CD4-positive, alpha-beta T cell treated with Interferon gamma for 1 hour (primary cell): ENCODE measurements around the gene TP53I3.
A peak's percentile ranks its signal among the peaks of the same experiment; 100 is the strongest.
"Not testable (repeated sequence)": the region's sequence is repeated elsewhere in the genome, so short reads cannot be mapped to it uniquely, and the experiment has no call there.

ENCODE experiments used
- DNase-seq: peaks from one replicate; pipeline ENCODE4 v3.0.0-alpha.2; 2020

Gene TP53I3

DNA sequence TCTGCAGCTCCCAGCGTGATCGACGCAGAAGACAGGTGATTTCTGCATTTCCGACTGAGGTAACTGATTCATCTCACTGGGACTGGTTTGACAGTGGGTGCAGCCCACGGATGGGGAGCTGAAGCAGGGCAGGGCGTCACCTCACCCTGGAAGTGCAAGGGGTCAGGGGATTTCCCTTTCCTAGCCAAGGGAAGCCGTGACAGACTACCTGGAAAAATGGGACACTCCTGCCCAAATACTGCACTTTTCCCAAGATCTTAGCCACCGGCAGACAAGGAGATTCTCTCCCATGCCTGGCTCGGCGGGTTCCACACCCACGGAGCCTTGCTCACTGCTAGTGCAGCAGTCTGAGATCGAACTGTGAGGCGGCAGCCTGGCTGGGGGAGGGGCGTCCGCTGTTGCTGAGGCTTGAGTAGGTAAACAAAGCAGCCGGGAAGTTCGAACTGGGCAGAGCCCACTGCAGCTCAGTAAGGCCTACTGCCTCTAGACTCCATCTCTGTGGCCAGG, 10.6 kb upstream of the TP53I3 start:
- DNase-seq, result not testable (repeated sequence)

DNA sequence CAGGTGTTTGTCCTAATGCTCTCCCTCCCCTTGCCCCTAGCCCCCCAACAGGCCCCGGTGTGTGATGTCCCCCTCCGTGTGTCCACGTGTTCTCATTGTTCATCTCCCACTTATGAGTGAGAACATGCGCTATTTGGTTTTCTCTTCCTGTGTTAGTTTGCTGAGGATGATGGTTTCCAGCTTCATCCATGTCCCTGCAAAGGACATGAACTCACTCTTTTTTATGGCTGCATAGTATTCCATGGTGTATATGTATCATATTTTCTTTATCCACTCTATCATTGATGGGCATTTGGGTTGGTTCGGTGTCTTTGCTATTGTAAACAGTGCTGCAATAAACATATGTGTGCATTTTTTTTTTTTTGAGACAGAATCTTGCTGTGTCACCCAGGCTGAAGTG, 8.6 kb upstream of the TP53I3 start:
- not testable (repeated sequence) for DNase-seq

DNA sequence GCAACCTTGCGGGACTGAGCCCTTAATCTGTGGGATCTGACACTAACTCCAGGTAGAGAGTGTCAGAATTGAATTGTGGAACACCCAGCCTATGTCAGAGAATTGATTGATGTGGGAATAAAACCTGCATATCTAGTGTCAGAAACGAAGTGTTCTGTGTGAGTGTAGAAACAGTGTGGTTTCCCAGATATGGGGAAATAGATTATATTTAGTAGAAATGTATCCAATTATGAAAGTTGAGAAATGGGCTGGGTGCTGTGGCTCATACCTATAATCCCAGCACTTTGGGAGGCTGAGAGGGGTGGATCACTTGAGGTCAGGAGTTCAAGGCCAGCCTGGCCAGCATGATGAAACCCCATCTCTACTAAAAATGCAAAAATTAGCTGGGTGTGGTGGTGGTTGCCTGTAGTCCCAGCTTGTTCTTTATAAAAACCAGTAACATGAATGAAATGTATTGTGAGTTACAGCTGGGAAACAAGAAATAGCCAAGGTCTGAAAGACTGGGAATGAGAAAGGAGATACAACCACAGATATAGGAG, 4.3 kb upstream of the TP53I3 start:
- no peak for DNase-seq

DNA sequence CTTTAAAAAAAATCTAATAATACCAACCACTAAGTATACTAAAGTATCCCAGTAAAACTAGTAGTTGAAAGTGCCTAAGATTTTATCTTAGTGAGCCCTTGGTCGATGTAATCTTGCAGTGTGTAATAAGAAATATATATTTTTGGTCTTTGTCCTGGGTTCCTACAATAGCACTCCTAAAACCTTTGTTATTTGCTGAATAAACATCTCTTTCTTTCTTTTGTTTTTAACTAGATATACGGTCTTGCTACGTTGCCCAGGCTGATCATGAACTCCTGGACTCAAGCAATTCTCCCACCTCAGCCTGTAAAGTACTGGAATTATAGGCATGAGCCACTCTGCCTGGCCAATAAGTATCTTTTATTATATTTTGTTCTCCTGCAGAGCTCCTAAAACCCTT, 2.4 kb upstream of the TP53I3 start:
- DNase-seq, result no peak

DNA sequence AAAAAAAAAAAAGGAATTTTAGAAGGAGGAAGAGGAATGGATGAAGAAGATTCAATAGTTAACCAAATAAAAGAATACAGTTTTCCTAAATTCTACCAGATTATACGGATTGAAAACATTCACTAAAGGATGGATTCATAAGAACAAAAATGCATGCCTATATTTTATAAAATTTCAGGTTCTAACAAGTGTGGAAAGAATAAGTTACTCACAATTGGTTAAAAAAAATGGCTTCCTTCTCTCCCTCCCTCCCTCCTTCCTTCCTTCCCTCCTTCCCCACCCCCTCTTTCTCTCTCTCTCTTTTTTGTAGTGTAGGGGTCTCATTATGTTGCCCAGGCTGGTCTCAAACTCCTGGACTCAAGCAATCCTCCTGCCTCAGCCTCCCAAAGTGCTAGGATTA, 1.6 kb upstream of the TP53I3 start:
- no peak for DNase-seq

DNA sequence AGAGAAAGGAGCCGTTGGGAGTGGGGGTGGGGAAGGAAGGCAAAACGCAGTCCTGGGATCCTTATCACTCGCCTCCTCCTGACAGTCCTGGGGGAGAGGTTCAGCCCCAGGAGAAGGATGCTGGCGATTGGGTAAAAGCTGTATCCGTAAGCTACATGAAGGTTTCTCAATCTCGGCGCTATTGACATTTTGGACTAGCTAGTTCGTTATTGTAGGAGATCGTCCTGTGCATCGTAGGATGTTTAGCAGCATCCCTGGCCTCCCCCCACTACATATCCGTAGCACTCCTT, 511 bp upstream of the TP53I3 start:
- DNase-seq, result no peak

DNA sequence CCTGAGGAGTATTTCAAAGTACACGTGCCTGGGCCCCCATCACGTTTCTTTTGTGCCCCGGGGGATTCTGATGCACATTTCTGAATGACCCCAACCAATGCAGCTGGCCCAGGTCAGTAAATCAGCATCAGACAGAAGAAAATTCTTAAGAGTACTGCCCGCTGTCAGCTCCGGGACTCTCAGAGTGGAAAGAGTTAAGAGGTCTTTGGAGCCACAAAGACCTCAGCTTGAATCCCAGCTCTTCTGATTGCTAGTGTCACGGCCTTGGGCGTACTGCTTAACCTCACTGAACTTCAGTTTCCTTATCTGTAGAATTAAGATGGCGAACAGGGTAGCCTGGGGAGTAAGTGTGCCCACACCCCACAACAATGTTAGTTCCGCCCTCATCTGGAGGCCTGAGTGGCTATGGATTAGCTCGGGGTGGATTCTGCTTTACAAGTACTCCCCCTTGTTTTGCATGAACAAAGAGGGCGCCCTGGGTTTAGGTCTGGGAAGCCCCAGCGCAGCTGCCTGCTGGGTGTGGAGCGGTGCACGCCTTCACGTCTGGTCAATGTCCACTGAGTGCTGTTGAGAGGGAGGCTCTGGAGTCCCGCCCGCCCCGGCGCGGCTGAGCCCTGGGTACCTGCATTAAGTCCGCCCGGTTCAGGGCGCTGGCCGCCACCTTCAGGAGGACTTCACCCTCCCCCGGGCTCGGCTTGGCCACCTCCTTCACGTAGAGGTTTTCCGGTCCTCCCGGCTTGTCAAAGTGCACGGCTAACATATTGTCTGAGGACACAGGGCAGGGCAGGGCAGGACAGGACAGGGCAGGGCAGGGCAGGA, 858 bp downstream of the TP53I3 start:
- peak; percentile 64 for DNase-seq

DNA sequence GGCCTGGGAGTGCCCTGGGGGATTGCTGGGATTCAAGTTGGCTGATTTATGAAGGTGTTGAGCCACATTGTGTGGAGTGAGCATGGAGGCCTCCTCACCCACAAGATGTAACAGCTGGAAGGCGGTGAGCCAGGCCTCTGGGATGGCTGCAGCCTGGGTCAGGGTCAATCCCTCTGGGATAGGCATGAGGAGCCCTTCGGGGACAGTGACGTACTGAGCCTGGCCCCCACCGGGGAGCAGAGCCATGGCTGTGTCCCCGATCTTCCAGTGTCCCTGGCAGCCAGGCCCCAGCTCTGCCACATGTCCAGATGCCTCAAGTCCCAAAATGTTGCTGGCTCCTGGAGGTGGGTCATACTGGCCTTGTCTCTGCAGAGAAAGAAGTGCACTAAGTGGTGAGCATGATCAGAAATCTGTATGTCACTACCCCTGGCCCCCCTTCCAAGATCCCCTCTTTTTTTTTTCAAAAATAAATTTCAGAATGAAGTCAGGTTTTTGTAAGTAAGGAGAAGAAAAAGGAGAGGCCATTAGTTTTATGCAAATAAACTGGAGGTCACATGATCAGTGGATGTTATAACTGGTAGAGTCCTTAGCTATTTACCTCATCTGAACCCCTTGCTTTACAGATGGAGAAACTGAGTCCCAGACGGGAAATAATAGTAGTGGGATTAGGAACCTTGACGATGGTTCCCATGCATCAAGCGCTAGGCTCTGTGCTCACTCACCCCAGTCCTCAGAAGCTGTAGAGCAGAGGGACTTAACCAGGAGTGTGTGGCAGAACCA, 1.7 kb downstream of the TP53I3 start:
- DNase-seq, result no peak

DNA sequence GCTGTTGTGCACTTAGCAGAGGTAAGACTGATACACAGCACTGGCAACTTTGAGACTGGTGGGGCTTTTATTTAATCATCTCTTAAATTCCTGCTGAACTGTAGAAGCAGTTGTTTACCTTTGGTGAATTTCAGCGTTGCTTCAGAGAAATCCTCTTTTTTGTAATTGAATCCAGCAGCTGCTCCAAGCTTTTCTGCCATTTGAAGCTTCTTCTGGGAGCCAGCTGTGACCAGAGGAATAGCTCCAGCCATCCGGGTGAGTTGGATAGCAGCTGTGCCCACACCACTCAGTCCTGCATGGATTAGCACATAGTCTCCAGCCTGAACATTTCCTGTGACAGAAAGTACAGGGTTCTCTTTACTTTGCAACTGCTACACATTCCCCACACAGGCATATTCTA, 3.9 kb downstream of the TP53I3 start:
- no peak for DNase-seq

DNA sequence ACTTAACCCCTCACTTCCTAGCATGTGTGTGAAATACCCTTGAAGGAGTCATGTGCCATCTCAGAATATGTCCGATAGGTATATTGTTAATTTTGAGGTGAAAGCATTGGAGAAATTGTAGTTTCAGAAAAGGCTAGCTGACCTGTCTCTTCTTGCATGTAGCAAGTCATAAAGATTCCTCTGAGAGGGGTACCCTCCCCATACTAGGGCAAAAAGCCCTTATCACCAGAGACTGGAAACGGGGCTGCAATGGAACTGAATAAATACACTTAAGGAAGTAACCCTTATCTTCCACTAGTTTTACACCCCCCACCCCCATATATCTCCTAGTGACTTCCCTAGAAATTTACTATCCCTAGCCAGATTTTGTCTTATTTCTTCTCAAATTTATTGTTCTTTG, 6.8 kb downstream of the TP53I3 start:
- no peak for DNase-seq

DNA sequence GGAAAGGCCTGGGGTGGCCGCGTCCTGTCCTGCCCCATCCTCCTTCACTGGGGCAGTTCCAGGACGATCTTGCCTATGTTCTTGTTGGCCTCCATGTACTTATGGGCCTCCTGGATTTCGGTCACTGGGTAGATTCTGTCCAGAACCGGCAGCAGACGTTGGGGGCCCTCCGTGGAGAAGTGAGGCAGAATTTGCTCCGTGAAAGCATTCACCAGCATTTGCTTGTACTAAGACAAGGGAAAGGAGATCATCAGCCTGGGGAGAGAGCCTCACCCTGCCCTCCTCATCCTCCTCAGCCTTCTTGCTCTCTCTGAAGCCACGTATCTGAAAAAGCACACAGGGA, 7.1 kb downstream of the TP53I3 start:
- DNase-seq, result no peak

DNA sequence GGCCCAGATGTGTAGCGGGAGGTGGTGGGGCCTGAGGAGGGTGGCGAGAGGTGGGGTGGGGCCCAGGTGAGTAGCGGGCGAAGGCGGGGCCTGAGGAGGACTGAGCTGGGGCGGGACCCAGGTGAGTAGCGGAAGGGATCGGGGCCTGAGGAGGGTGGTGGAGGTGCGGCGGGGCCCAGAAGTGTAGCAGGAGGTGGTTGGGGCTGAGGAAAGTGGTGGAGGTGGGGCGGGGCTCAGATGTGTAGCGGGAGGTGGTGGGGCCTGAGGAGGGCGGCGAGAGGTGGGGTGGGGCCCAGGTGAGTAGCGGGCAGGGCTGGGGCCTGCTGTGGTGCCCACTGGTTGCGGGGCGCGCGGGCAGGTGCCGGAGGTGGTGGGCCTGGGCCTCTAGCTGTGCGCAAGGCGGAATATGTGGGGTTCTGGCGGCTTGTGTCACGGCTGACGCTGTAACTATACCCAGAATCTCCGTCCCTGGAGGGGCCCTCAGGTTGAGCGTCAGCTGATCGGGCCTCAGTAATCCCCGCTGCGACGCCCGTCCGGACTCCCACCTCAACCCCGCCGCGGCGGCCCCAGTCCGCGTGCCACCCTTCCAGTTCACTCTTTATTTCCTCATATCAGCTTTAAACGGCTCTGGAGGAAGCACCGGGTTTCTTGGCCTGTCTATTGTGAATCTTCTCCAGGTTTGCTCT, 7.6 kb downstream of the TP53I3 start:
- no peak for DNase-seq

DNA sequence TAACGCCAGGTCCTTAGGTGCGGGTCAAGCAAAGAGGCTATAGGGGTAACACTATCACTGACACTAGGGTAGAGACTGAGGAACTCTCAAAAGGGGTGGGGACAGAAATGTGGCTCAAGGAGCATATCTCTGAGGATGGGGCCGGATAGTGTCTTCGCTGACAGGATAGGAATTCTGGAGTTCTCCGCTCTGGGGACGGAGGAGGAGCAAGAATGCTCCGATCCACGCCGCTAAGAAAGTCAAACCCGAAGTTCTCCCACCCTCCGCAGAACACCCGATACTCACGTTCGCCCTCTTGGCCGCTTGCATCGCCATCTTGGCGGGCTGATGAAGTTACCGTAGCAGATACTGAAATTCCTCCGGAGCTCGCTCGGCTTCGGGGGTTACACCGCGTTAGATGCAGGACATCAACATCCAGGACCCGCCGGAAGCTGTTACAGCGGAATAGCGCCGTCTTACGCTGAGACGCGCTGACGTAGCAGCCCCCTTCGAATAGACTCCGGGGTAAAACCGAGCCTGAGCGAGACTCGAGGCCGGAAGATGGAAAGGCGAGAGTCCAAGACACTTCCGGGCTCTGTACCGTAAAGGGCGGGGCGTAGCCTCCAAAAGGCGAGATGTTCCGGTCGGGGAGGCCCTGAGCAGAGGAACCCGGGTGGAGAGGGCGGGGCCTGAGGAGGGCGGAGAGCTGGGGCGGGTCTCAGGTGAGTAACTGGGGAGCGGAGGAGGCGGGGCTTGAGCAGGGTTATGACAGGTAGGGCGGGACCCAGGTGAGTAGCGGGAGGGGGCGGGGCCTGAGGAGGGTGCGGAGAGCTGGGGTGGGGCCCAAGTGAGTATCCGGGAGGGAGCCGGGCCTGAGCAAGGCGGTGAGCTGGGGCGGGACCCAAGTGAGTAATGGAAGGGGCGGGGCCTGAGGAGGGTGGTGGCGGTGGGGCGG, 8.5 kb downstream of the TP53I3 start, which contains the start of gene SF3B6:
SF3B6 (minus strand) TSS at position 412 of the 934 bp plus-strand sequence; CDS start at position 315, 97 bp downstream.
- peak; percentile 100 for DNase-seq

DNA sequence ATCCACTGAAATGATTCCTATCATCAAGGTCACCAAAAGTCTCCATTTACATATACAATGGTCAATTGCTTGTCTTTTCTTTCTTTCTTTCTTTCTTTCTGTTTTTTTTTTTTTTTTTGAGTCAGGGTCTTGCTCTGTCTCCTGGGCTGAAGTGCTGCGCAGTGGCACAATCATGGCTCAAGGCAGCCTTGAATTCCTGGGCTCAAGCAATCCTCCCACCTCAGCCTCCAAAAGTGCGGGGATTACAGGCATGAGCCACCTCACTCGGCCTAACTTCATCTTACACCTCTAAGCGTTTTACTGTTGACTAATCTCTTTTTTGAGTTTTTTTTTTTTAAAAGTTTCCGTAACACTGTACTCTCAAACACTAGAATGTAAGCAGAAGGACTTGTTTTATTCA, 9.4 kb downstream of the TP53I3 start:
- DNase-seq, result no peak

DNA sequence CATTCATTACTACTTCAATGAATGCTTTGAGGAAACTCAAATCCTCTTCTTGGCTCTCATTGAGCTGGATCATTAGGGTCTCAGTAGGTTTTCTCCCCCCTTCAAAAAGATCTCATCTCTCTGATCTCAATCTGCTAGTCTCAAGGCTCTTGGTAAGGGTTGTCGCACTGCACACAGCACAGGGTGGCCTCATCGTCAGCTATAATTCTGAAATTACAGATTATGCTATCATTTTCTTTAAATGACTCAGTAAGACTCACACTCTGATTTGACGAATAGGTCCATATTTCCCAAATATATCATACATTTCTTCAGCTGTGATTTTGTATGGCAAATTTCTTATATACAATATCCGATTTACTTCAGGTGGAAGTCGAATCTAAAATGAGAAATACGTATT, 10.8 kb downstream of the TP53I3 start:
- no peak for DNase-seq

DNA sequence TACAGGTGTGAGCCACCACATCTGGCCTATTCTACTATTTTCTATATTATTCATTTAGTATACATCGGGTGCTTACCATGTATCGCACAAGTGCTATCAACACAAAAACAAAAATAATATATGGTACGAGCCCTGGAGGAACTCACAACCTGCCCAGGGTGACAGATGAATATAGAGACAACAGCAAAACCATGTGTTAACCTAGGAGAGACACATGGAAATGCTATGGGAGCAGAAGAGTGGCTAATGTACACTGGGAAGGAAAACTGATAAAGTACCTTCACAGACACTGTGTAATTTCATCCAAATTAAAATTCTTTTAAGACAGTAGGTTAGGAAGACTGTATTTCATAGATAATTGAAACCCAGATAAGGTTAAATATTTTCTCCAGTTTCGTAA, 12.4 kb downstream of the TP53I3 start:
- DNase-seq, result no peak

DNA sequence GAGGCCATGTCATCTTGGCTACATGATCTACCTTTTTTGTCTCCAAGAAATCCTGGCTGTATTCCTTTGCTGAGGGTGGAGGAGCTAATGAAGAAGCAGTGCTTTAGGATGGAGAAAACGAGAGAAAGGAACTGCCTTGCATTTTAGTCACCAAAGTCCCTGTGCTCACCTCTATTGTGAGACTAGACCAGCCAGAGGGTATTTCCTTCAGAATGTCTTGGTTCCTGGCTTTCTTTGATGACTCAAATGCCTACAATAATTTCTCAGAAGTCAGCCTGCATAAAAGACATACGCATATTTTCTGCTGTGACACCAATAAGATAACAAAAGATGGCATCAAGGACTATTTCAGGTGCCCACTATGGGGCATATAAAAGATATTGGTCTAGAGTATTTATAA, 19.3 kb downstream of the TP53I3 start:
- no peak for DNase-seq

DNA sequence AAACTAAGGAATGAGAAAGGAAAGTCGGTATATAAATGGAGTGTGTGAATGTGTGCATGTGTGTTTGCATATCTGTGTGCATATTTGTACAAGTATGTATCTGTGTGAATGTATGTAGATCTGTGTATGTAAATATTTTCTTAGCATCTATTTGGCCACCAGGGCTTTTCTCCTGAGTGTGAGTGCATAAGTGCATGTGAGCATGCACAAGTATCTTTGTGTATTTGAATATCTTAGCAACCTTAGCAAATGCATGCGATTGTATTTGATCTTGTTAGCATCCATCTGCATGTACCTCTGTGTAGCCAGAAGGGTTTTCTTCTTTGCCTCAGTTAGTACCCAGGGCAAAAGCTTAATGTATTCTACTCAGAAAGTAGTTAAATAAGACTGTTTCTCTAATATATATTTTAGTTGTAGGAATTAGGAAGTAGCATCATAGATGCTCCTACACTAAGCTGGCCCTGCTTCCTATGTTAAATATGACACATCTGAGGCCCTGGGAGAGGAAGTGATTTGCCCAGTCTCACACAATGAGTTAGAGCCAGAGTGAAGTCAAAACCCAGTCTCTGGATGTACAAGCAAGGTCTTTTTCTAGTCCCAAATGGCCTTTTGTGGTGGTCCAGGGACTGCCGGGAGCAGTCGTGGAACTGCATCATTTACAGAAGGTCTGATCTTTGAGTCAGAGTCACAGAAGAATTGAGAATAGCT, 25.9 kb downstream of the TP53I3 start:
- no peak for DNase-seq

DNA sequence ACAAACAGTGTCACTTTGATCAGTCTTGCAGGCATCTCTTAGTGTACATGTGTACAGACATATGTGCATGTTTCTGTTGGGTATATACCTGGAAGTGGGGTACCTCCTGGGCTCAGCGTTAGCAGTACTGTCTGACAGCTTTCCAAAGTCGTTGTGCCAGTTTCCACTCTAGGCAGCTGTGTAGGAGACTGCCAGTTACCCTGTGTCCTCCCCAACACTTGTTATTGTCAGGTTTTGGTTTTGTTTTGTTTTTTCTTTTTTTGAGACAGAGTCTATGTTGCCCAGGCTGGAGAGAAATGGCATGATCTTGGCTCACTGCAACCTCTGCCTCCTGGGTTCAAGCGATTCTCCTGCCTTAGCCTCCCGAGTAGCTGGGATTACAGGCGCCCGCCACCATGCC, 28.9 kb downstream of the TP53I3 start:
- no peak for DNase-seq

DNA sequence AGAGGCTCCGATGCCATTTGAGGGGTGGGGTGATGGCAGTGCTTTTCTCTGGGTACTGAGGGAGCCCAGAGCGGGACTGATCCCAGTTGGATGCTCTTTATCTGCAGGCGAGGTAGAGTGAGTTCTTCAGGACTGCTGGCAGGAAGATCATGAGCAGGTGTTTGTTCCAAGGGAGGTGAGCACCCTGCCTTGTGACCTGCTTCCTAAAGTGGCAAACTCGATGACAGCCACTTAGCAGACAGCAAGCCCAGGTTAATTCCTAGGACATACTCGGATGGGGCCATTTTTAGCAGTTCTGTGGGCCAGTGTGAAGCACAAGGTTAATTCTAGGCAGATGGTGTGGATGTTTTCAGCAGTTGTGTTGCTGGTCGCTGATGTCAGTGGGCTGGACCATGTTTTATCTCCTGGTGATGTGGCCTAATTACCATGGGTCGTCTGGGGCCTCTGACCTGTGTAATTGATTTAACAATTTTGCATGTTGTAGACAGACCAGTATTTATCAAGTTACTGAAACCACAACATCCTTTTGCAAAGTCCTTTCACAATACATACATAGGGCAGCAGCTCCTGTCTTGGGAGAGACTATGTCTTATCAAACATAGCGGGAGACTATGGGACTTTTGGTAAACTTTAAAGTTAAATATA, 30.1 kb downstream of the TP53I3 start:
- DNase-seq, result no peak

DNA sequence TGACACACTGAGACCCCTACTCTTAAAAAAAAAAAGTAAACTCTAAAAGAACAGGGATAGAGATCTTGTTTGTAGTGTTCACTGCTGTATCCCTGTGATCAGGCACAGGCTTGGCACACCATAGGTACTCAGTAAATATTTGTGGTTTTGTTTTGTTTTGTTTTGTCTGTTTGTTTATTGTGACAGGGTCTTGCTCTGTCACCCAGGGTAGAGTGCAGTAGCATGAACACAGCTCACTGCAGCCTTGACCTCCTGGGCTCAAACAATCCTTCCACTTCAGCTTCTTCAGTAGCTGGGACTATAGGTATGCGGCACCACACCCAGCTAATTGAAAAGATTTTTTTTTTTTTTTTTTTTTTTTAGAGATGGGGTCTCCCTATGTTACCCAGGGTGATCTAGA, 31.7 kb downstream of the TP53I3 start:
- no peak for DNase-seq
